Activated CD4-positive, alpha-beta T cell treated with anti-CD3 and anti-CD28 coated beads, Interleukin-2, amount 50 U/mL, for 48 hours (primary cell): ENCODE data around the gene VPS18.

Experiments
- DNase-seq, 2 experiments: peaks; one replicate each; pipeline ENCODE4 v3.0.0-alpha.2; 2020

Gene VPS18

DNA sequence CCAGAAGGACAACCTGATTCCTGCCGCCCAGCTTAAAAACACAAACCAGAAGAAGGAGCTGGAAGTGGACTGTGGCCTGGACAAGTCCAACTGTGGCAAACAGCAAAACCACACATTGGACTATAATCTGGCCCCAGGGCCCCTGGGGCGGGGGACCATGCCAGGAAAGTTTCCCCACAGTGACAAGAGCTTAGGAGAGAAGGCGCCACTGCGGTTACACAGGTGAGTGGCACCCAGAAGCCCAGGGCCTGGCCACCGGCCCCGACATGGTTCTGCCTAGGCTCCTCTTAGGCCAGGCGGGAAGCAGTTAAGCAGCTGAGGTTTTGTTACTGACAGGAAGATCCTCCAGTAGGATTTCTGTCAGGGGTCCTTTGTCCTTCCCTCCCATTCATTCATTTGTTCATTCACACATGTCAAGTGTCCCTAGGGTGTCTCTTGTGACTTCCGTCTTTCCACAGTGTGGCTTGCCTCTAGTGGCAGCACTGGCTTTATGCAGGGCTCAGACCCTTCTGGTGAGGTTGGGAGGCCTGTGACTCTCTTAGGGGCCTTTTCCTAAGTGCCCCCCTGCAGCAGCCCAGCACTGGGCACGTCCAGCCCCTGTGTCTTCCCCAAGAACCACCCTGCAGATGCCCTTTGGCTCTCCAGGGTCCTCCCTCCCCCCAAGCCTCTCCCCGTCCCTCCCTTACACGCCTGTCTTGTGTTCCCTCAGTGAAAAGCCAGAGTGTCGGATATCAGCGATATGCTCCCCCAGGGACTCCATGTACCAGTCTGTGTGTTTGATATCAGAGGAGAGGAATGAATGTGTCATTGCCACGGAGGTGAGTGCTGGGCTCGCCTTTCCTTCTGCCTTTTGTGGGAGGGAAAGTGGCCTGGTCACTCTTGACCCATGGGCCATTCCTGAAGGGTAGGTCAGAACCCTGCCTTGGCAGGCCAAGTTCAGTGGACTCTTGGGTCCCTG, 42.7 kb downstream of the VPS18 start:
- no peak for DNase-seq

DNA sequence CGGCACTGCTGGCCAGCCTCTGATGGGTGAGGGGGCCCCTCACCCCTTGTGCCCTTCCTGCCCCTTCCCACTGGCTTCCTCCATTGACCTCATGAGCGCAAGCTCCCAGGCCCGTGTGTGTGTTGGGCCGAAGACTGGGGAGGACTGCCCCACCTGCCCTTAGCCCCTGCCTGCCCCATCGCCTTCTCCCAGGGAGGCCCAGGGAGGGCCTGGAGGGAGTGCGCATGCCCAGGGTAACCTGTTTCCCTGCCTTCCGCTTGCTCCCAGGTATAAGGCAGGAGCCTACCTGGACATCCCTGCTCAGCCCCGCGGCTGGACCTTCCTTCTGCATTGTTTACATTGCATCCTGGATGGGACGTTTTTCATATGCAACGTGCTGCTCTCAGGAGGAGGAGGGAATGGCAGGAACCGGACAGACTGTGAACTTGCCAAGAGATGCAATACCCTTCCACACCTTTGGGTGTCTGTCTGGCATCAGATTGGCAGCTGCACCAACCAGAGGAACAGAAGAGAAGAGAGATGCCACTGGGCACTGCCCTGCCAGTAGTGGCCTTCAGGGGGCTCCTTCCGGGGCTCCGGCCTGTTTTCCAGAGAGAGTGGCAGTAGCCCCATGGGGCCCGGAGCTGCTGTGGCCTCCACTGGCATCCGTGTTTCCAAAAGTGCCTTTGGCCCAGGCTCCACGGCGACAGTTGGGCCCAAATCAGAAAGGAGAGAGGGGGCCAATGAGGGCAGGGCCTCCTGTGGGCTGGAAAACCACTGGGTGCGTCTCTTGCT, 43.7 kb downstream of the VPS18 start:
- no peak for DNase-seq

DNA sequence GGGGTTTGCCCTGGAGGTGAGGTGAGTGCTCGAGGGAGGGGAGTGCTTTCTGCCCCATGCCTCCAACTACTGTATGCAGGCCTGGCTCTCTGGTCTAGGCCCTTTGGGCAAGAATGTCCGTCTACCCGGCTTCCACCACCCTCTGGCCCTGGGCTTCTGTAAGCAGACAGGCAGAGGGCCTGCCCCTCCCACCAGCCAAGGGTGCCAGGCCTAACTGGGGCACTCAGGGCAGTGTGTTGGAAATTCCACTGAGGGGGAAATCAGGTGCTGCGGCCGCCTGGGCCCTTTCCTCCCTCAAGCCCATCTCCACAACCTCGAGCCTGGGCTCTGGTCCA, 44.3 kb downstream of the VPS18 start:
- no peak for DNase-seq

DNA sequence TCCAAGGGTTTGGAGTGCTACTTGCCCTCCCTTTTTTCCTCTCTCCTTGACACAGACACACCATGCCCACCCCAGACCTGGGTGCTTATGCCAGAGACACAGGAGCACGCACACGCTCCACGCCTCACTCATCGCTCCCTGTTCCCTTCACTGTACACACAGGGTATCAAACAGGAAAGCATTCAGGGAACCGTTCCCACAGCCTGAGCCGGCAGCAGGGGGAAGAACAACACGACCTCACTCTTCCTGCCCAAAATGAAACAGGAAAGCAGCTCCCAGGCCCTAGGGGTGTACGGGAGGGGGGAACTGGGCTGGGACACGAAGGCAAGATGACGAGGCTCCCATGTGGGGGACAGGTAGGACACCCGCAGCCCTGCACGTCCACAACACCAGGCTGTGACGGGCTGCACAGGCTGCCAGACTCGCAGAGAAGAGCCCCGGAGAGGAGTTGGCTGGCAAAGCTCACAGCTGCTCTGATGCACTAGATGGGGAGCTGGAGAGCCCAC, 46.1 kb downstream of the VPS18 start:
- DNase-seq: no peak

DNA sequence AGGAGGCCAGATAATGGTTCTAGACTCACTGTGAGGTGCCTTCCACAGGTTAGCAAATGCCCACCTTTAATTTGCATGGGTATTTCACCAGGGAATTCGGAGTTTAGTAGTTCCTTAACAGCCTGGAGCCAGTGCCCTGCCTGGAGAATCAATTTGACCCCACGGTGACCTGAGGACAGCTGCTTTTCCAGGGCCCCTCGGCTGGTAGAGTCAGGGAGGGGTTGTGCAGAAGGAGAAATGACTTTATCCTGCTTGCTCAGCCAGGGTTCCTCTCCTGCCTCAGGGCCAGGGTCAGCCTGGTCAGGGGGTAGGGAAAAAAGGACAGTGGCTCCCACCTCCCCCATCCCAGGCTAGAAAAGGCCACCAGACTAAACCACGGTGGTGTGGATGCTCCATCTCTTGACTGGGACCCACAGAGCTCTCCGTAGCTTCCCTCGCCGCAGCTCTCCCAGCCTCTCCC, 46.8 kb downstream of the VPS18 start:
- DNase-seq: no peak

DNA sequence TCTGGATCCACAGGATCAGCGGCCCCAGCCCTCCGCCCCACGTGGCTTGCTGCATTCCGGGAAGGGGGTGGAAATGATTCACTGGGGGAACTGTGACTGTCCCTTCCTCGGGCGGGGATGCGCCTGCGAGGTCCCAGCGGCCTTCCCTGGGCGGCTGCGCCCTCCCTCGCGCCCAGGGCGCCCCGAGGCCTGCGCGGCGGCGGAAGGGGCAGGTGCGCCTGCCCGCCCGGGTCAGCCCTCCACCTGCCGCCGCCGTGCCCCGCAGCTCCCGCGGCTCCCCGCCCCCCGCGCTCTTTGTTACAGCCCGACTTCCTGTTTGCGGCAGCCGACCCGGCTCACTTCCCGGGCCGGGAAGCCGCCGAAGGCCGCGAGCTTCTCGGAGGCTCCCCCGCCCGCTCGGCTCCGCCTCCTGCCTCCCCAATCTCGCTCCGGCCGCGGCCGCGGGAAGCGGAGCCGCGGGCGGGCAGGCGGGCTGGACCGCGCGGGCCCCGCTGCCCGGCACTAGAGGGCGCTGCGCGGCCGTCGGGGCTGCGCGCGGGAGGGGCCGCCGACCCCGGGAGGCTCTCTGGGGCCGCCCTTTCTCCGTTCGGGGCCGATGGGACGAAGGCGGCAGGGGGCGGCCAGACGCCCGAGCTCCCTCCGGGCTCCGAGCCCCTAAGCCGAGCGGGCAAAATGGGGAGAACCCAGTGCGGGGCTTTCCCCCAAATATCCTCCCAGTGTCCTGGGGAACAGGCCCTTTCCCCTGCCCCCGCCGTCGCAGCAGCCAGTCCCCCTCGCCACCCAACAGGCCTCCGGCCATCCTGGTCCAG, 47.5 kb downstream of the VPS18 start:
- DNase-seq: peak; percentile 67 to 73

DNA sequence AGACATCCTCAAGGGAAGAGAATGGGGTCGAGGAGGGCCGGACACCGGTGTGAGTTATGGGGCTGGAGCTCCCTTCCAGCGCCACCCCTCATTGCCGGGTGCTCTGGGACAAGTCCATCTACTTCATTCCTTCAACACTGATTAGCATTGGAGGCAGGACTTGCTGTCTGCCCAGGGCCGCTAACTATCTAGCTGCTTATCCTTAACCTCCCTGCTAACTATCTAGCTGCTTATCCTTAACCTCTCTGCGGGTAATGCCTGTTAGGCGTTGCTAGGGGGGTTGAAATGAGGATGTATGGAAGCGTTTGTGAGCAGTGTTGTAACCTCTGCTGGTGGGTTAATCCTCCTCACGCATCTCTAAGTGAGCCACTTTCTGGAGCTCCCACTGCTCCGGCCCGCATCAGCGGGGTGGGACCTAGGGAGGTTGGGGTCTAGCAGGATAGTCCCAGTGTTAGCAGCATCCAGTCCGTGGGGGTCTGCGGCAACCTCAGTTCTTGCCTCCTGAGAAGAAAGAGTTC, 48.1 kb downstream of the VPS18 start:
- no peak for DNase-seq

DNA sequence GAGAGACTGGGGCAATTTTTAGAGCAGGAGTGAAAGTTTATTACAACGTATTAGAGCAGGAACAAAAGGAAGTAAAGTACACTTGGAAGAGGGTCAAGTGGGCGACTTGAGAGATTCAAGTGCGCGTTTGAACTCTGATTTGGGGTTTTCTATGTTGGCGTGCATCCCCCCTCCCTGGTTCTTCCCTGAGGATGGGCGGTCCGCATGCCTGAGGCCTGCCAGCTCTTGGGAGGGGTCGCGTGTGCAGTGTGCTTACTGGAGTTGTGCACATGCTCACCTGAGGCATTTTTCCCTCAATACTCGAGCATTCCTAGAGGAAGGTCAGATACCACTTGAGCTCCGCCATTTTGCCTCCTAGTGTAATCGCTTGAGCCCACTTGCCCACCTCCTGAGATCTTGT, 48.6 kb downstream of the VPS18 start:
- DNase-seq: no peak

DNA sequence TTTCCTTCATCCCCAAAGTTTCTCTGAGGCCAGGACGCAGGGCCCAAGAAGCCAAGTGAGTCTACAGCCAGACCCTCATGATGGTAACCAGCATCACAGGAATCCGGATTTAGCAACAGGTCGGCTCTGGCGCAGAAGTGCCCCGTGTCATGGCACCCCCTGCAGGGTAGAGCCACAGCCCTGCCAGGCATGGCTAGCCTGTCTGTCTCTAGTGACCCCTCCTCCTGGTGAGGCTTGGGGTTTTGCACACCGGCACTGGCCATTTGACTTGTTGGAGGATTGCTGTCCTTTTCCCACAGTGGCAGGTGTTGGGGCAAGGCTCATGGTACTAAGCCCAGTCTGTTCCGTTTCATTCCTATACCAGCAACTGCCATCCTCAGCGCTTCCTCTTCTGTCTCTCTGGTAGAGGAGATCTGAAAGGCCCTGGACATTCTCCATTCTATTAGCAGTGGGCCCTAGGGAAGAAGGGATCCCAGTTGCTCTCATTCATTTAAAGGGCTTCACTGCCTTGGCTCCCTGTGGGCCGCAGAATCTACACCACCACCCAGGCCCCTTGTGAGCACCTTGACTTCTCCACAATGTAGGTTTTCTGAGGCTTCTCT, 49.6 kb downstream of the VPS18 start:
- DNase-seq: no peak

DNA sequence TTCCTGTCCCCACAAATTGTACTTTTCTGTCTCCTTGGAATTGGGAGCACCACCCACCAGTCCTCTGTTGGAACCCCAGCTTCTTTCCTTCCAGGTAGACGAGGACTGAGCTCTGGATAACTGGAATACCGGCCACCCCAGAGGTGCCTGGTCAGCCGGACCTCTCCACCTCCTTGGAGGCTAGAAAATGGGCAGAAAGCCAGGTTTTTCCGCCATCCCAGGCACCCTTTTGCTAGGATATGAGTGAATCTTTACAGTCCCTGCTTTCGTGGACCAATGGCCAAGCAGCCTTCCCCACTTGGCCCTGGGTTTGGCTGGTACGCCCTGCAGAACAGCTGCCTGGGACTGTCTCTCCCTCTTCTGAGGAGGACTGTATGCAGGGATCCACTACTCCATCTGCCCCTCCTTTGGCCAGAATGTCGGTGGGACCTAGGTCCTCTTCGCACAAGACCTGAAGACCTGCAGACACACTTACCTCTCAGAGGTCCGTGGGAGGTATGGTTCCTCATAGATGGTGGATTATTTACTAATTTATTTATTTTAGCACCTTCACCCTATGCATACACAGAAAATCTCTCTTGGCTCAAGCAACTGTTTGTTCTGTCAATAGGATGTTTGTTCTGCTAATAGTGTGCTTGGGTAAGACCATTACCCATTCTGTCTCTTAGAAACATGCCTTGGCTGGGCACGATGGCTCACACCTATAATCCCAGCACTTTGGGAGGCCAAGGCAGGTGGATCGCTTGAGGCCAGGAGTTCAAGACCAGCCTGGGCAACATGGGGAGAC, 50.5 kb downstream of the VPS18 start:
- no peak for DNase-seq

DNA sequence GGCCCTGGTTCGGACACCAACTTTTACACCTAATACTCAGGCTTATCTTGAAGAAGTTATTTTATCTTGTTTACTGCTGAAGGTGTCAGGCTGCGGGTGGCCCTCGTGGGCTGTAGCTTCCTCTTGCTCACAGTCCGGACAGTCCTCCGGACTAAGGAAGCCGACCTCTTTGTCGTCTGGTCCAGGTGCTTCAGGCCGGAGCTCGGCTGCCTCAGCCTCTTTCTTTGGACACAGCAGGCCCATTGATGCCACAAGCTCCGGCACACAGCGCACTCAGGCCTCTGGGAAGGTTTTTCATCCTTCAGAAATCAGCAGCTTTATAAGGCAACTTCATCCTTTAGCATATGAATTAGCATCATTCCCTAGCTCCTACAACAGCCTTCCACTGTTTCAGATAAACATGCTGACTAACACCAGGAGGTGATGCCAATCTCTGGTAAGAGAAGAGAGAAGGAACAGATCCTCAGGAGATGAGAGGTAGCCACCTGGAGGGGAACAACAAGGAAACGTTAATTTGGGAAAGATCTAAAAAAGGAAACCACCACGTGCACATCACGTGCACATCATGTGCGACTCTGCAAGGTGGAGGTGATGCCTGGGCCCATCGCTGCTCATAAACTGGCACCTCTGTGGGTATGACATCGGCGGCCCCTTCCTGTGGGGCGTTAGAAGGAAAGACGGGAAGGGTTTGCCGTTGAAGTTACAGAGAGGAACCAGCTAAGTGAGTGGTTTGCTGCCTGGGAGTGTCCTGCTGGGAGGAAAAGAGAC, 54.6 kb downstream of the VPS18 start:
- DNase-seq: no peak

DNA sequence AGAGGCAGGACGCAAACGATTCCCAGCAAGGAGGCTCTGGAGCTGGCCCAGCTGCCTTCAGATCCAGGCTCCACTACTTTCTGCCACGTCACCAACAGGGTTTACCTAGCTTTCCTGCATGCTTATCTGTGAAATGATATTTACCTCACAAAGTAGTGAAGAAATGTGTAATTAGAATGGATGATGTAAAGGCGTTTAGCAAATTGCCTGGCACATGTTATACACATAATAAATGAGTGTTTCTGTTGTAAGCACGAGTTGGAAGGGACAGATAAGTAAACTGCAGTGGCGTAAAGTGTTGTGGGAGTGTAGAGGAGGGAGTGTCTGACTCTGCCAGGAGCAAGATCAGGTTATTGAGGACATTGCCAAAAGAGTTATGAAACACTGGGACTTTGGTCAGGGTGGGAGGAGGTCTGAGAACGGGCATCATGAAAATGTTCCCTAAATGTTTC, 55.5 kb downstream of the VPS18 start:
- DNase-seq: no peak

DNA sequence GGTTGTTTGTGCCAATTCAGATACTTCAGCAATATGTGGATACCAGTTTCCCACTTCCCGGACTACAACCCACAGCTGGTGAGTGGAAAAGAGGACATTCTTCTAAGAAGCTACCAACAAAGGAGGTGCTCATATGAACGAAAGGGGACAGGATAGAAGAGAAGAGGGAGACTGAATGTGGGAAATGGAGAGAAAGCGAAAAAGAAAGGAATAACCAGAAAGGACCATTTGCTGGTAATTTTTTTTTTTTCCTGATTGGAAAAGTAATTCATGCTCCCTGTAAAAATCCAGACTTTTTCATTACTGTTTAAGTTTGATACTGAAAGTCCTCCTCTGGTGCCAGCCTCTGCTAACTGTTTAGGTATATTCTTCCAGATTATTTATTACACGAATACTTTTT, 57.5 kb downstream of the VPS18 start:
- DNase-seq: no peak

DNA sequence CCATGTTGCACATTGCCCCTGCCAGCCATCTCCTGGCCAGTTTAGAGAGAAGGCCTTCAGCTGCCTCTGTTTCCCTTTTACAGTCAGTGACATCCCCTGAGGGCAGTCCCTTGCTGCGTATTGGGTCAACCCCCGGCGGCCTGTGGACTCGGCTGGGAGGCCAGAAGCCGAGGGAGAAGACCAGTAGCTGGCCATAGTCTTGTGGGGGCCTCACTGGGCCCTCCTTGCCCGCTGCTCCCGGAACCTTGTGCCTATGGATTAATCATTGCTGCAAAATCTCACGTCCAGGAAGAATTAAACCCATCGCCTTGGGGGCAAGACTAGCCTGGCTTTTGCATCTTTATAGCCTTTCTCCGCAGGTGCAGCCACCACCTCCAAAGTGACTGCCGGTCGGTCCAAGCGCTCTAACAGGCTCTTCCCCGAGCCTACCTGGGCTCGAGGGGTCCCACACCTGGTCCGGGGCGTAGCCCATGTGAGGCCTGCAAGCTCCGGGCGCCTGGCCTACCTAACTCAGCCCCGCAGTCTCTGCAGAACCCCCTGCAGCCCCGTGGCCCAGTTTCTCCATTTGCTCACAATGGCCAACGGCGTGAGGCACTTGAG, 58.2 kb downstream of the VPS18 start:
- no peak for DNase-seq

DNA sequence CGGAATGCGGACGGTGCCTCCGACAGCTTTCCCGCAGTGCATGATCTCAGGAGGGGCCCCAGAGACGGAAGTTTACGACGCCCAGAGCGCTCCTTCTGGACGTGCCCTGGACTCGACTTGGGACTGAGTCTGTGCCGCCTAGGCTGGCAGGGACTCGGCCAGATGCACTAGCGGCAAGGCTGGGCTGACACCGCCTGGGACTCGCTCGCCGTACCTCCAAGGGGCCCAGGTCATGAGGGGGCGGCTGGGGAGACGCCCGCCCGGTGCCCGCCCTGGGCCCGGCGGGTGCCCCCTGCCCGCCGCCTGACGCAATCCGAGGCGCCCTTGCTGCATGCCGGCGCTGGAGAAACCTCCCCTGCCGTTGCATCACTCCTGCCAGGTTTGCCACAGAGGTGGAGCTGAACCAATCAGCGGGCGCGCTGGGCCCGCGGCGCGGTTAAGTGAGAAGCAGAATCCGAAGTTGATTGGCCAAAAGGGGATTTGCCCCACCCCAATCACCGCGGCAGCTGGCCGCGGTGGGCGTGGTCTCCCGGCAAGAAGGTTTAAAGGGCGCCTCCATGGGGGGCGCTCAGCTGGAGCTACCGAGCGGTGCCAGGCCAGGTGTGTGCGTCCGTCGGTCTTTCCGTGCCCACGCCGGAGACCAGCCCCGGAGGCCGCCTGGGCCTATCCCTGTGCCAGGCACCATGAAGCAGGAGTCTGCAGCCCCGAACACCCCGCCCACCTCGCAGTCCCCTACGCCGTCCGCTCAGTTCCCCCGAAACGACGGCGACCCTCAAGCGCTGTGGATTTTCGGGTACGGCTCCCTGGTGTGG, 58.9 kb downstream of the VPS18 start, which contains the start of gene CHAC1:
TSS of gene CHAC1 (plus strand) at position 571 of the 812 bp plus-strand sequence. CDS start at position 684, 113 bp downstream.
- peak; percentile 95 to 97 for DNase-seq
